HG02885 (cell line): ENCODE measurements around the gene RUNDC3A.
A peak's percentile ranks its signal among the peaks of the same experiment; 100 is the strongest.
"Not testable (repeated sequence)": the region's sequence is repeated elsewhere in the genome, so short reads cannot be mapped to it uniquely, and the experiment has no call there.

Source experiments
- ATAC-seq: cut with Tn5 transposase; IDR thresholded peaks from one replicate; pipeline ENCODE4 v1.9.1; 2021; ENCODE audit warnings: mild to moderate bottlenecking; ENCODE audit not compliant: unreplicated experiment, poor library complexity

Gene RUNDC3A

DNA sequence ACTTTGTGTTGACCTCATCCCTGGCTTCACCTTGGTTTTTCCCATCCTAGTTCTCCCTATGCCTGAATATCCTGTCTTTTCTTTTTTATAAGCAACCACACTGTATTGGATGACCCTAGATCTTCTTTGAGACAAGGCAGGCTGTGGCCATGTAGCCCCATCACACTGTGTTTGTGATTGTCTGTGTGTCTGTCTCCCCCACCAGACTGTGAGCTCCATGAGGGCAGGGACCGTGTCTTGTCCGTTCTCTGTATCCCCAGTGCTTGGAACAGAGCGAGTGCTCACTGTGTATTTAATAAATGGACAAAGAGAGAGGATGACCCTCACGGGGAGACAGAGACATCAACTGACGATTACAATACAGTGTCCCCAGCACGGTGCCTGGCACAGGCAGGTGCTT lies 9.1 kb downstream of the RUNDC3A start:
- ATAC-seq, result no peak

DNA sequence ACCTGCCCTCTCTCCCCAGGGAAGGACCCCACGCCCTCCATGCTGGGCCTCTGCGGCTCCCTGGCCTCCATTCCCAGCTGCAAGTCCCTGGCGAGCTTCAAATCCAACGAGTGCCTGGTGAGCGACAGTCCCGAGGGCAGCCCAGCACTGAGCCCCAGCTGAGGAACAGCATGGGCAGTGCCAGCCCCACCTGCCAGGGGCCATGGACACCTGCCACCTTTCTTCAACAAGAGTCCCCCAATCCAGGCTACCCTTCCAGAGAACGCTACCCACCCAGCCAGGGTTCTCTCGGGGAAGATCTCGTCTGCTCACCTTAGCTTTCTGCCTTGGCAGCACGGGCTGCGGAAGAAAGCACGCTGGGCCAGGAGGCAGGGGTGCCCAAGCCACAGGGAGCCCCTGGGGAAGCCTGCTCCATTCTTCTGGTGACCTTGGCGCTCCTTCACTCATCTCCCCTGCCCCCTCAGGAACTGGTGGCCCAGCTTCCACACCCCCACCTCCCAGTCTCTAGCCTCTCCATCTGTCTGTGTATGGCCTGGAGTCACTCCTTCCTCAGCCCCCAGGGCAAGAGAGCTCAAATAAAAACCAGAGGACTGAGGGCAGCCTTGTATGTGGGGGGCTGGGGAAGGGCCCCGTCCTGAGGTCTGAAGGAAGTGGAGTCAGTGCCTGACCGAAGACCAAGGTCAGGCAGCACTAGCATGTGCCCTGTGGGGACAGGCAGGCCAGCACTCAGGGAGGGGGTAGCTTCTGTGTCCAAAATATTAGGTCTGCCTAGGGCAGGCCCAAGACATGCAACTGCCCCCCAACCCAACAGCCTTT lies 9.9 kb downstream of the RUNDC3A start:
- ATAC-seq, result no peak

DNA sequence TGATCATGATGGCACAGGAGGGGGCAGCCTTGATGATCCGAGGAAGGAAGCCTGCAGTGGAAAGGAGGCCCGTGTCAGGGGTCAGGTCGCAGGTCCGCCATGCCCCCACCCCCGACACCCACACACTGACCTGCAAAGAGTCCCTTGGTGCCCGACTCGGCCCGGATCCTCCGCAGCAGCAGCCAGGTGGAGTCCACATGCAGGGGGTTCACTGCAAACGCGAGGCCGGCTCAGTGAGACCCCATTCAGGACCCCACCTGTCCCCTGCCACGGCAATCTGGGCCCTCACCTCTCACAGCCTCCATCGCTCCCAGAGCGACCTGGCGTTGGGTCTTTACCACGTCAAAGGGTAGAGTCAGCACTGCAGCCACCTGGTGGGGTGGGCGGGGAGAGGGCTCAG lies 11.7 kb downstream of the RUNDC3A start:
- no peak for ATAC-seq

DNA sequence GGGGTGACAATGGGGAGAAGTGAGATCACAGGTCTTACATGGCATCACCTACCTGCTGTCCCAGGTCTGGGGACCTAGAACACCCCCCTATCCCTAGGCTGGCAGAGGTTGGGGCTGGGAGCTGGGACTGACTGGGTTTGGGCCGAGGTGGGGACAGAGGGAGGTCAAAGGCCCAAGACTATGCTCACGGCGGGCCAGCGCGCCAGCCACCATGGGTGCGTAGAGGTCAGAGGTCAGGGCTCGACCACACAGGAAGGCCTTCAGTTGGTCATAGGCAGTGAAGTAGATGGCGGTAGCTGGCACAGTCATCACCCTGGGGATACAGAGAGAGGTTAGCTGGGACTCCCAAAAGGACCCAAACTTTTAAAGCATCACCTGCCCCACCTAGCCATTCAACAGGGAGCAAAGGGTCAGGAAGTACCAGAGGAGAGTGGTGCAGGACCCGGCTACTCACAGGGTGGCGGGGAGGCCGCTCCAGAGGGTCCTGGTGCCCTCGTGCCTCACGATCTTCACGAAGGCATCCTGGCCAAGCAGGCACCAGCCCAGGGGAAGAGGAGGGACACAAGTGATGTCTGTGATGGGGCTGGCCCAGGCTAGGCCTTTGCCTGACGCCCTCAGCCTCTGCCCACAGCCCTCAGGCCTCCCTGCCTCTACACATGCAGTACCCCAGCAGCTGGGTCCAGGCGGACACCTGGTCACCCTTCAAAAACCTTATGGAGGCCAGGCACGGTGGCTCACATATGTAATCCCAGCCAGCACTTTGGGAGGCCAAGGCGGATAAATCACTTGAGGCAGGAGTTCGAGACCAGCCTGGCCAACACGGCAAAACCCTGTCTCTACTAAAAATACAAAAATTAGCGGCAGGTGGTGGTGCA lies 13.1 kb downstream of the RUNDC3A start:
- no peak for ATAC-seq

DNA sequence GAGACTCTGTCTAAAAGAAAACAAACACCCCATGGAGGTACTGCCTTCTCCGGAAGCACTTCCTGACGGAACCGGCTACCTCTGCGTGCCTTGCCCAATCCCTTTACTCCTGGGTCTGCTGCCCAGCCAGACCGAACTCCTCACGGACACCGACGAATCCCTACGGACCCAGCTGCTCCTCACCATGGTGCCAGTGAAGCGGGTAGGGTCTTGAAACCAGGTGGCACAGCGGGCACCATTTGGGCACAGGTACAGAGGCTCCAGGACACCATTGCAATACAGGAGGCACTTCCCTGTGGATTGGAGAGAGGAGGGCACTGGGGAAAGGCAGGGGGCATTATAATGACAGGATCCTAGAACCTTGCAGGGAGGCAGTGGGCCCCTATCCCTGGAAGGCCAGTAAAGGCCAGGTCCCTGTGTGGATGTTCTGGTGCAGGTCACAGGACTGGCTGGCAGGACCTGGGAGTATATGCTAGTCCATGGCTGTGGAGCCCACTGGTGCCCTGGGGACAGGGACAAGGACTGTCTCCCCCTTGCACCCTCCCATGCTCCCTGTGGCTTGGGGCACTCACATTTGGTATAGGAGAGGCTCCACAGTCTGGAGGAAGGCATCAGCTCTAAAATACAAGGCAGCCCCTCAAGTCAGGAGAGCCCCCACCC lies 14.0 kb downstream of the RUNDC3A start:
- ATAC-seq, result no peak

- no peak for ATAC-seq
These were observed 15.1 kb downstream of the RUNDC3A start for GRCh38 chr17:44323359-44324091.

- peak; percentile 10 for ATAC-seq
These were observed 15.7 kb downstream of the RUNDC3A start for GRCh38 chr17:44324092-44324570.

DNA sequence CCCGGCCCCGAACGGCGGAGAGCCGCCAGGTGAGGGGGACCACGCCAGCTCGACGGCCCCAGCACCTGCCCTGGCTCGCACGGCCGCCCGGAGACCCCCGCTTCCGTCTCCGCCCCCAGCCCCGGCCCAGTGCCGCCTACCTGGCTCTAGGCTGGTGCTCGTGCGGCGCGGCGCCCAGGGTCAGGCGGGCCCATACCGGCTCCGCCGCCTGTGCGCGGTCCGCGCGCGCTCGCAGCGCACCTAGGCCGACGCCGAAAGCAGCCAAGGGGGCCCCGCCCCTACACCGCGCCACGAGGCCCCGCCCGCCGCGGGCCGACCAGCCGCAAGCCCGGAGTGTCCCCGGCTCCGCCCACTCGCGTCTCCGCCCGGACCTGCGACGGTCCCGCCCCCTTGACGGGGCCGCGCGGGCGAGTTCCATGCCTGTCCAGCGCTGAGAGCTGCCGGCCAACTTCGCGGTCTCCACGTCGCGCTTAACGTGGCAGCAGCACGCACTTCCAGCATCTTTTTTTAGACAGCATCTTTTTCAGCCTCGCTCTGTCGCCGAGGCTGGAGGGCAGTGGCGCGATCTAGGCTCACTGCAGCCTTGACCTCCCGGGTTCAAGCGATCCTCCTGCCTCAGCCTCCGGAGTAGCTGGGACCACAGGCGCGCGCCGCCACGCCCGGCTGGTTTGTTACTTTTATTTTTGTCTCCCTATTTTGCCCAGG lies 16.3 kb downstream of the RUNDC3A start, which contains the start of gene SLC25A39:
SLC25A39 (minus strand) TSS at position 253 of the 705 bp plus-strand sequence. CDS start 1,261 bp downstream, outside the sequence.
- peak; percentile 68 for ATAC-seq

- peak; percentile 65 for ATAC-seq
These were observed 18.6 kb downstream of the RUNDC3A start for GRCh38 chr17:44326861-44327444.

DNA sequence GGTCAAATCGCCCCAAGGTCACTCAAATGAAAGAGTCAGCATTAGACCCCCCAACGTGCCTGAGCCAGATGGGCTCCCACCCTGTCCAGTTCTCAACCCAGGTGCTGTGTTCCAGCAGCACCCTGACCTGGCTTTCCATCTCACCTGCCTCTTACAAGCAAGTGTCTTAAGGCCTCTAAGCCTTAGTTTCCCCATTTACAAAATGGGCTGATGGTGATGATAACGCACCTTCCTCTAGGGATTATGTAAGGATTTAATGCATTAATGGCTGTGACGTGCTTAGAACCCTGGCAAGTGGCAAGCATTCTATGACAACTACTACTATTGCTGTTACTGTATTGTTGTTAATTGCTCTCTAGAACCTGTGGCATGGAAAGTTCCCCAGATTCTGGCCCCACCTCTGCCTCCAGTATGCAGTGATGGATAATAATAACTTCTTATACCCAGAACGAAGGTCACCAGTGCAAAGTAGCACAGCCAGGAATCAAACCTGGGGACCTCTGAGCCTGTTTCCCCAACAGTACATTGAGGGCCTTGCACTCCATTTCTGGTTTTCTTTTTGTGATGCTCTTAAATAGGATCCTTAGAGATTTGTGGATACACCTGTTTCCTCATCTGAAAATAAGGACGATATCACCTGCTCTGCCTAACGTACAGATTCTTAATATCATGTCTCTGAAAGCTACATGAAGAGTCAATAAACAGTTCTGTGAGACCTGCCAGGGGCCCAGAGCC lies 19.5 kb downstream of the RUNDC3A start:
- ATAC-seq, result no peak

DNA sequence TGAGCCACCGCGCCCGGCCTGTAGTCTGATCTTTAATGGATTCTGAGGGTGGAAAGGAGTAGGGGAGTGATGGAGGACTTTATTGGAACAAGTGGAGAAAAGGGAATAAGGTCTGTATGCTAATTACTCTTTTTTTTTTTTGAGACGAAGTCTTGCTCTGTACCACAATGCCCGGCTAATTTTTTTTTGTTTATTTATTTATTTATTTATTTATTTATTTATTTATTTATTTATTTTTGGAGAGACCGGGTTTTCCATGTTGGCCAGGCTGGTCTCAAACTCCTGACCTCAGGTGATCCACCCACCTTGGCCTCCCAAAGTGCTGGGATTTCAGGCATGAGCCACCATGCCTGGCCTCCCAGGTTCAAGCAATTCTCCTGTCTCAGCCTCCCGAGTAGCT lies 21.1 kb downstream of the RUNDC3A start:
- ATAC-seq, result not testable (repeated sequence)

DNA sequence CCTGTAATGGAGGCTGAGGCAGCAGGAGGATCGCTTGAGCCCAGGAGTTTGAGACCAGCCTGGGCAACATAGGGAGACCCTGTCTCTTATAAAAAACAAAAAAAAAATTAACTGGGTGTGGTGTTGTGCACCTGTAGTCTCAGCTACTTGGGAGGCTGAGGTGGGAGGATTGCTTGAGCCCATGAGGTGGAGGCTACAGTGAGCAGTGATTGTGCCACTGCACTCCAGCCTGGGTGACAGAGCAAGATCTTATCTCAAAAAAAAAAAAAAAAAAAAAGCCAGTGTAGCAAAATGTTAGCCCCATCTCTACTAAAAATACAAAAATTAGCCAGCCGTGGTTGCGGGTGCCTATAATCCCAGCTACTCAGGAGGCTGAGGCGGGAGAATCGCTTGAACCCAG lies 21.9 kb downstream of the RUNDC3A start:
- not testable (repeated sequence) for ATAC-seq

DNA sequence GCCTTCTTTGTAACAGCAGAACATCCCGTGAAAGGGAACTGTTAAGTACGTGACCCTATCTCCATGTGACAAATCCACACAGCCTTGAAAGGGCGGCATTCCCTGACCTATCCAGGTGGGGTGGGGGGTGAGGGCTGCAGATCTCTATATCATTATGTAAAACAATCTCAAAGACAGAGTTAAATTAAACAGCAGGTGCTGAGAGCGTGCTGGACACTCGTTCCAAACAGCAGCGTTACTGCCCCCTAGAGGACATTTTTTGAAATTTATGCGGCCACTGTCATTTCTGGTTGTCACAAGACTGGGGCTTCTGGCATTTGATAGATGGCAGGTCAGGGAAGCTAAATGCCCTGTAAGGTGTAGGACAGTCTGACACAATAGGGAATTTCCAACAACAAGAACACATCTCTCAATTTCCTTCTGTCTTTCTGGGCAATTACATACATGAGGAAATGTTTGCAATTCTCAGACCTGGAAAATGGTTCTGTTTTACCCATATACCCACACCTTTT lies 22.9 kb downstream of the RUNDC3A start:
- no peak for ATAC-seq

DNA sequence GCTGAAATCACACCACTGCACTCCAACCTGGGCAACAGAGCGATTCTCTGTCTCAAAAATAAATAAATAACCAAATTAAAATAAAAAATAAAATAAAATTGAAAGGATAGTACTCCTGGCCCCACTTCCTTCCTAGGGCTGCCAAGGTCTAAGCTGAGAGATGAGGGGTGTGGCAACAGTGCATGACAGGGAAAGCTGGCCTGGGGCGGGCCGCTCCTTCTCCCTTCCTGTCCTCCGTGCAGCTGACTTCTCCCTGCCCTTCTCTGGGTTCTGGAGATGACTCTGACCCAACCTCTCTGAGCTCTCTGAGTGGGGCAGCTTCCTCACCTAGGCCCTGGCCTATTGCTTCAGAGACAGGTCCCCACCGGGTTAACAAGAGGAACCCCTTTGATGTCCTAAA lies 25.0 kb downstream of the RUNDC3A start:
- no peak for ATAC-seq

DNA sequence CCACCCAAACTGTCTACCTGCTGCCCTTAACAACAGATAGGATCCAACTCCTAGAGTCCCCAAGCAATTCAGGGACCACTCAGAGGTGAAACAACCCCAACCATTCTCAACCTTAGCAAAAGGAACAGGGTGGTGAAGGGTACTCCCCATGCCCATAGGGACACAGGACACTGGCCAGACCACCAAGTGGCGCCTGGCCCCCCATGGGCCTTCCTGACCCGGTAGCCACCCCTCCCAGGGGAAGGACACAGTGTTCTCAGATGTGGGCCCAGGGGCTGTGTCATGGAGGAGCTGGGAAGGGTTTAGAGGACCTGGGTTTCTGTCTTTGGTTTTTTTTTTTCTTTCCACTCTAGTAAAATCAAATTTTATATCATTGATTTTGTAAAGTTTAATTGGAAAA lies 25.9 kb downstream of the RUNDC3A start:
- ATAC-seq, result no peak

- ATAC-seq, result no peak
These were observed 26.3 kb downstream of the RUNDC3A start for GRCh38 chr17:44334727-44335126.

DNA sequence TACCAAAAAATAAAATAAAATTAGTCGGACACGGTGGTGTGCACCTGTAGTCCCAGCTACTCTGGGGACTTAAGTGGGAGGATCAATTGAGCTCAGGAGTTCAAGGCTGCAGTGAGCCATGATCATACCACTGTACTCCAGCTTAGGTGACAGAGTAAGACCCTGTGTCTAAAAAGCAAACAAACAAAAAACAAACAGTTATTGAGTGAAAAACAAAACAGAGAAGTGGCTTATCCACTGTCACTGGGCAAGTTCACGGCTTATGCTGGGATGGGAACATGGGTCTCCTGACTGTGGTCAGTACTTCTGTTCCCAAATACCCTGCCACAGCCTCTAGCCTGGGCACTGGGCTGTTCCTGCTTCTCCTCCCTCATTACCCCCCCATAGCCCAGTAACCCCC lies 27.2 kb downstream of the RUNDC3A start:
- no peak for ATAC-seq

DNA sequence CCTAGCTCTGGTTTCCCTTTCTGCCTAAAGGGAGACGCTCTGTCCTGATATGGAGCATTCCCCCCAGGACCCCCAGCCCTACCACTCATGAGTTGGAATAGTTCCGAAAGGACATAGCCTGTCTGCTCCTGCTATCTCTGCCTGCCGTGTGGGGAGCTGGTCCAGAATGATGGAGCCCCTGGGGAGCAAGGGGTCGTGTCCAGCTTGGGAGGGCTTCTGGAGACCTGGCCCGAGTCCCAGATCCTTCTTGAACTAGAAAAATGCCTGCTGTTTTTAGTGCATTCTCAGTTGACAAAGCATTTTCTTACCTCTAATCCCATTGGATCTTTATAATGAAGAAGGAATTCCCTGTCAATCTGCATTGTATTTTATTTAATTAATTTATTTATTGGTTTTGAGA lies 27.6 kb downstream of the RUNDC3A start:
- ATAC-seq, result no peak
